ENCODE results near the gene UBTD2. TPM values are rescaled to one million over a fixed set of nuclear protein-coding genes. Genes with fewer than 3 reads are reported as not detected.

Gene UBTD2
- total RNA-seq, 1 donor from 2014 or later, result 23.9 TPM

GRCh38 chr5:172173564-172174153 lies 109.9 kb downstream of the UBTD2 start:
- no peak for DNase-seq (ENCODE audit: extremely low read depth, low read depth, low spot score)

GRCh38 chr5:172172912-172173563 lies 110.5 kb downstream of the UBTD2 start:
- no peak for DNase-seq (ENCODE audit: extremely low read depth, low read depth, low spot score)

GRCh38 chr5:172171118-172171517 lies 112.4 kb downstream of the UBTD2 start:
- no peak for DNase-seq (ENCODE audit: extremely low read depth, low read depth, low spot score)

GRCh38 chr5:172170251-172170701 lies 113.3 kb downstream of the UBTD2 start:
- no peak for DNase-seq (ENCODE audit: extremely low read depth, low read depth, low spot score)

- no peak for DNase-seq (ENCODE audit: extremely low read depth, low read depth, low spot score)
Observed at GRCh38 chr5:172169216-172169615, 114.3 kb downstream of the UBTD2 start.

- DNase-seq (ENCODE audit: extremely low read depth, low read depth, low spot score), result no peak
Observed at GRCh38 chr5:172168311-172168710, 115.3 kb downstream of the UBTD2 start.

GRCh38 chr5:172167895-172168294 lies 115.7 kb downstream of the UBTD2 start:
- no peak for DNase-seq (ENCODE audit: extremely low read depth, low read depth, low spot score)

- DNase-seq (ENCODE audit: extremely low read depth, low read depth, low spot score), result no peak
Observed at GRCh38 chr5:172166030-172166826, 117.3 kb downstream of the UBTD2 start.

- no peak for DNase-seq (ENCODE audit: extremely low read depth, low read depth, low spot score)
Observed at GRCh38 chr5:172165465-172165864, 118.1 kb downstream of the UBTD2 start.

- no peak for DNase-seq (ENCODE audit: extremely low read depth, low read depth, low spot score)
Observed at GRCh38 chr5:172164769-172165212, 118.8 kb downstream of the UBTD2 start.

- DNase-seq (ENCODE audit: extremely low read depth, low read depth, low spot score), result no peak
Observed at GRCh38 chr5:172163346-172163745, 120.2 kb downstream of the UBTD2 start.

- no peak for DNase-seq (ENCODE audit: extremely low read depth, low read depth, low spot score)
Observed at GRCh38 chr5:172162987-172163343, 120.6 kb downstream of the UBTD2 start.

GRCh38 chr5:172162323-172162986 lies 121.1 kb downstream of the UBTD2 start:
- no peak for DNase-seq (ENCODE audit: extremely low read depth, low read depth, low spot score)

GRCh38 chr5:172160506-172160905 lies 123.1 kb downstream of the UBTD2 start:
- no peak for DNase-seq (ENCODE audit: extremely low read depth, low read depth, low spot score)

Other genes with a start within 250 kb of the UBTD2 start
- 61.3 and 79.8 TPM in 2 replicates for gene STK10, start 95.5 kb downstream of the UBTD2 start, total RNA-seq
- gene EFCAB9, start 89.6 kb downstream of the UBTD2 start, total RNA-seq, result not detected in 2 replicates
- gene SH3PXD2B, start 170.8 kb upstream of the UBTD2 start, total RNA-seq, result 41.1 and 44.9 TPM in 2 replicates